ENCODE results near the gene NCAM1.

NCAM1 gene

GRCh38 chr11:112968941-112969713, 7.9 kb downstream of the NCAM1 start:
- peak; percentile 15 to 33 for DNase-seq

- no peak for DNase-seq
These were observed 10.0 kb downstream of the NCAM1 start for GRCh38 chr11:112971195-112971594.

GRCh38 chr11:112971827-112972226, 10.6 kb downstream of the NCAM1 start:
- DNase-seq, result no peak

- no peak for DNase-seq
These were observed 11.4 kb downstream of the NCAM1 start for GRCh38 chr11:112972399-112973145.

DNA sequence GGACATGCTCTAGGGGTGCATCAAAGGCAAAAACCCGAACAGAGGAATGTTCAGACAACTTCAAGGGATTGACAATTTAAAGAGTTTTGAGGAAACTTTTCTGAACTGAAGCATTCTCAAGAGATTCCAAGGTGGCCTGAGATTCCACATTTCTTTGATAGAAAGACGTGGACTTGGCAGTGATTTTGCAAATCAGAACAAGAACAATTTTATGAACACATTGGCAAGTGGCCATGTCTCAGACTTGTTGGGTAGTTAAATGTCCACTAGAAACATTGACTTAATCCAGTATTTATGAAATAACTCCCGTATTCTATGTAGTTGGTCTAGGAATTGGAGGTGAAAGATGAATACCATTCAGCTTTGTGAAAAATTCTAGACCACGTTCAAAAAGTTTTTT, 13.8 kb downstream of the NCAM1 start:
- no peak for DNase-seq

DNA sequence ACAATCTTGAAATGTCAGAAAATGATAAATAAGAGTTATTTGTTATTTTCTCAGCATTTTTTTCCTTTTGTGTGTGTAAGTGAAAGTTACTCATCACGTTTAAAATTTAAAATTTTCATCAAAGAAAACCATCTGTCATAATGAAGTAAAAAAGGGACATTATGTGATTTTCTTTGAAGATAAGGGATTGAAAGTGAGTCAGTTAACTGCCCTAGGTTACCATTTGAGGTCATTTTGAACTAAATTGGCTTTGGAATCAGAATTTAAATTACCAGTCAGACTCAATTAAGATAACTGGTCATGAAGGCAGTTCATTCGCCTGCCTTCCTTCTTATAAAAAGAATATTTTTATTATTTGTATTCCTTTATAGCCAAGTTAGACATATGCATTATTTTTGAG, 14.3 kb downstream of the NCAM1 start:
- no peak for DNase-seq

DNA sequence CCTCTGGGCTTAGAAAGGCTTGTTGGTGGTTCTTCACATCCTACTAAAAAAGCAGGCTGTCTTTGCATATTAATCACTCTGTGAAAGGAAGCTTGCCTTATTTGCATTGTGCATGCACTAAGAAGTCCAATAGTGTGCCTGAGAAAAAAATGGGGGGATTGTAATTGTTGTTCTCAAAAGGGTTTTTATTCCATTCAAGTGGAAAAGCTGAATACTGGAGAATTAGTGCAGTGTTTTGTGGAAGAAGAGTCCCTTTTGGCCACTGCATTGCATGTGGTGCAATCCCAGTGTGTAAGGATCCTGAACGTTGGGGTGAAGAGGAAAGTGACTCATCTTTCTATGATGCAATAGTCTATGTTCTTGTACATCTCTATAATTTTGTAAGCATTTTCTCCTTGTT, 16.5 kb downstream of the NCAM1 start:
- peak; percentile 96 to 97 for DNase-seq

GRCh38 chr11:112983887-112984286, 22.7 kb downstream of the NCAM1 start:
- DNase-seq, result no peak

DNA sequence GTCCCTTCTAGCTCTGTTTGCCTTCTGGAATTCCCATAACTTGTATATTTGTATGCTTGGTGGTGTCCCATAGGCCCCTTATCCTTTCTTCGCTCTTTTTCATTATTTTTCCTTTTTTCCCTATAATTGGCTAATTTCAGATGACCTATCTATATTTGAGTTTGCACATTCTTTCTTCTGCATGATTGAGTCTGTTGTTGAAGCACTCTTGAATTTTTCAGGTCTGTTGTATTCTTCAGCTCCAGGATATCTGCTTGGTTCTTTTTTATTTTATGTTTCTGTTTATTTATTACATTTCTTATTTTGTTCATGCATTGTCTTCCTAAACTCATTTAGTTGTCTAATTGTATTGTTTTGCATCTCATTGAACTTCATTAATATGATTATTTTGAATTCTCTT, 28.0 kb downstream of the NCAM1 start:
- no peak for DNase-seq

DNA sequence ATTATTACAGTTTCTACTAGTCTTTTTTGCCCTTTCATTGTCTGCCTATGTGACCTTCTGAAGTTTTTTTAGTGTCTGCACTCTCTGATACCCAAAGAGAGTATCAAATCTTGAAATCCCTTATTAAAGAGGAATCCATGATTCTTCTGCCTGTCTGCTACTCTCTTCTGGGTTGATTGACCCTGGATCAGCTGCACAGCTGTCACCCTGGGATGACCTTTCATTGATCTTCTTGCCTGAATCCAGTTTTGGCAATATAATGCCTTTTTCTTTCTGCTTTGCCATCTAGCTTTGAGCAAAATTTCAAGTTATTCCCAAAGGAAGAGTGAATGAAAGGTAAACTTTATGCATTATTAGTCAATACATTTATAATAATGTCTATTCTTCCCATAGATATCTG, 32.6 kb downstream of the NCAM1 start:
- DNase-seq, result no peak

DNA sequence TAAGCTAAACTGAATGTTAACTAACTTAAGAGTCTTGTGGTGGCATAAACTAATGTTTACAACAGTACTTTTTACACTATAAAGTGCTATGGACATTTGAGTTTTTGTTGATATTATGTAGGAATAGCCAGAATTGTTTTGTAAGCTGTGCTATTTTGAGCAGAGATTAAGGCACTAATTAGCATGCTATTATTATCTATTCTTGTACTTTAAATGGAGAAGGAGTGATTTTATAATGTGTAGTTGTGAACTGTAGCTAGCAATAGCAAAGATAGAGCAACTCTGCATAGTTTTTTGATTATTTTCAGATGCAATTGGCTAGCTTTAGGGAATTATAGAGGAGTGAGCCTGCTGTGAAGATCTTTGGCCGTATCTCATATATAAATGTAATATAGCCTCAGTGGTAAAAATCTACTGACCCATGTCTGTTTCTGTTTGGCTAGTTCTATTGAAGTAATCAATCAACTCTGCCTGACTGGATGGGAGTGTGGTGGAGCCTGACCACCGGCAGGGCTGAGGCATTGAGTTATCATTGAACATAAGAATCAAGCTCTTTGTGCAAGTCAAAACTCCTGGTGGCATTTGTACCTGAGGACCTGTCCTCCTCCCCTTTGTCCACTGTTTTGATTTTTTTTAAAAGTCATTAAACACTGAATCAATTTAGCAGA, 34.3 kb downstream of the NCAM1 start:
- DNase-seq, result no peak

DNA sequence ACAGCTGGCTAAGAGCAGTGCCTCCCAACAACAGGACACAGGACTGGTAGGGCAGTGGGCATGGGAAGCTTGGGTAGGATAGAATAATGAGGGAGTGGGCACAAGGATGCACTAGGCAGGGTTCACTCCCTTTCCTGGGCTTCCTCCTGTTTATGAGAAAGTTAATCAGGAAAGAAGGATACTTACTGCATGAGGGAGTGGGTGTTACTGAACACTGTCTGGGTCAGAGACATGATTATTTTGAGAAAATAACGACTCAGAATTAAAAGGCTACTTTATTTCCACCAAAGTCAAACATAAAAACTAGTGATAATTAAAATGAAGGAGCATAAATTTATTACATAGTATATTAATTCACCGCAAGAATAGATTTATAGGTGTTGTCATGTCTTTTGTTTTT, 35.8 kb downstream of the NCAM1 start:
- no peak for DNase-seq

GRCh38 chr11:112997857-112998466, 36.7 kb downstream of the NCAM1 start:
- DNase-seq, result peak; percentile 7 to 32

DNA sequence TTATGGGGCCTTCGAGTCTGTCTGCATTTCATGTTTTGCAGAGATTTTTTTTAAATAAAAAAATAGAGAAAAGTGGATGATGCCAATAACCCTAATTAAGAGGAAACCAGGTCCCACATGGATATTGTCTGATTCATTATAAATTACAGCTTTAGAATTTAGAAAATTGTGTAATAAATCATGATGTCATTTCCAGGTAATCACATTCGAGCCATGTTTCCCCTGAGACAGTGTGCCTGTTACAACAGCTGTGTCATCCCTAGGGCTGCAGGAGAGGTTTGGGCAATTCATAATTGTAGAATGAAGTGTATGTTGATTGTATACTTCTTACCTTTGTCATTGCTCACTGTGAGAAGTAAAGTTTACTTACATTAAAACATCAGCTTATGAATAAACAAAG, 38.3 kb downstream of the NCAM1 start:
- DNase-seq, result no peak

DNA sequence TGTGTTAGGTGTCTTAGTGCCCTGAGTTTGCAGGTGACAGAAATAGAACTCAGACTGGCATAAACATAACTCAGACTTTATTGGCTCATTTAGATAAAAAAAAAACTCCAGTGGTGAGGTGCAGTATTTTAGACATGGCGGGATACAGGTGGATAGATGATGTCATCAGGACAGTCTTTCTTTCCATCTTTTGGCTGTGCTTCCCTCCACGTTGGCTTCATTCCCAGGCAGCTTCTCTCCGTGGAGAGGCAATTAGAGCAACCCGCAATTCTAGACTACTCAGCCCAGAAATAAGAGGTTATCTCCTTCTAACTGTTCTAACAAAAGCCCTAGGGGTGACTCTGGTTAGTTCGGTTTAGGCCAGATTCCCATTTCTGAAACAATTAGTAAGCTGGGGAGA, 40.5 kb downstream of the NCAM1 start:
- DNase-seq, result no peak

GRCh38 chr11:113006896-113007445, 45.8 kb downstream of the NCAM1 start:
- peak; percentile 46 to 57 for DNase-seq

GRCh38 chr11:113014262-113015097, 53.3 kb downstream of the NCAM1 start:
- no peak for DNase-seq

DNA sequence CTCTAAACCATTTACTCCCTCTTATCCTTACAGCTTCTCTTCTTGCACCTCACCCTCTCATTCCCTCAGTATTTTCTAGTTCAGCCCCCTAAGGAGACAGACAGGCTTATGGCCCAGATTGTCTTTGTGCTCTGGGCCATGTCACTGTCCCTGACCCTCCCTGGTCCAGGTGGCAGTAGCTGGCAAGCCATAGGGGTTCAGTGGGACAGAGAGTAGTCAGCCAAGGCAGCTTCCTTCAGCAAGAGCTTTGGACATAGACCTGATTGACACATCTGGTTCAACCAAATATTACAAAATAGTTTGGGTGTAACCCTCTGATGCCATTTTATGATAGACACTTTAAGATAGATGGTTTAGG, 53.9 kb downstream of the NCAM1 start:
- DNase-seq, result no peak

DNA sequence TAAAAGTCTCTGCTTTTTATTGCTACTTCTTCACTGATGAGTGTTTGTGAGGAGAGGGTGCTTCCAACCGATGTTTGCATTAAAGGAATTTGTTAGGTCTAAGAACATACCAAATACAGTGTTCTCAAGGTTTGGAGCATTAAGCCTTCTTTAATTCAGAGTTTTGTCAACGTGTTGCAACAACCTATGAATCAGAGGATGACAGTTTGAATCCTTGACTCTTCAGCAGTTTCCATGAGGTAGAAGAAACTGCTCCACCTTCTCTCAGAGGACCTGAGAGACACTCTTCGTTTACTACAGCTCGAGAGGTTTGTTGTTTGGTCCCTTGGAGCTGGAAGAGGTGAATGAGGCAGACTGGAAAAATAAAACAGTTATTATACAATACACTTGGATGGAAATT, 55.7 kb downstream of the NCAM1 start:
- peak; percentile 35 to 52 for DNase-seq

- no peak for DNase-seq
These were observed 57.7 kb downstream of the NCAM1 start for GRCh38 chr11:113018913-113019312.

GRCh38 chr11:113019711-113020110, 58.5 kb downstream of the NCAM1 start:
- DNase-seq, result peak; percentile 83 to 87

GRCh38 chr11:113021111-113021510, 59.9 kb downstream of the NCAM1 start:
- DNase-seq, result no peak
